Cardiac fibroblast (primary cell): ENCODE results near the gene GALNT13.

Experiments used
- DNase-seq, 2 donors: peaks; one replicate each; pipeline versions ENCODE4 v3.0.0 to v3.0.0-alpha.2; 2010; ENCODE audit warnings: low read depth in 2 of 2
- H3K4me3 ChIP-seq, 2 donors: replicated peaks in 1 of 2; 1 replicate in 1 of 2; 2 replicates in 1 of 2; pipeline ENCODE4 v1.5.1; 2011; ENCODE audit warnings: low read depth in 2 of 2, low read length in 2 of 2, mild to moderate bottlenecking in 2 of 2, moderate library complexity in 1 of 2
- TF ChIP-seq, protein P1 (sequence below): IDR thresholded peaks from one replicate; pipeline ENCODE4 v1.5.1; 2011; ENCODE audit warnings: low read depth, mild to moderate bottlenecking, low read length, inconsistent platforms

GALNT13 gene

DNA sequence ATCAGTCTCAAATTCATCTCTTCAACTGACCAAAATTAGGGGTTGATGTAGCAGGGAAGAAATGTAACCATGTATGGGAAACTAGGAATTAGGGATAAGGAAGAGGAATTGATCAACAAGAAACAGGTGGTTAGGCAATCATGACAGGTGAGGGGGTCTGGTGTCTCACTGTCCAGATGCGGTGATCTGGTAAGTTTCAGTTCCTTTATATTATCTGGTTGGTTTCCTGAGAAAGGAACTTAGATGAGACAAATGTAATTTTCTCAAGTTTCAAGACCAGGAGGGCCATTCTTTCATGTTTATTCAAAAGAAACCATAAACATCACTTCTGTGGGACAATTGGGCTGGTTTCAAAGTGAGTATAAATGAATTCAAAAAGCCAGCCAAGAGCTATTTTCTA lies 520.5 kb downstream of the GALNT13 start:
- no peak overlapping the region for H3K4me3 ChIP-seq
- TF ChIP-seq, protein P1, sequence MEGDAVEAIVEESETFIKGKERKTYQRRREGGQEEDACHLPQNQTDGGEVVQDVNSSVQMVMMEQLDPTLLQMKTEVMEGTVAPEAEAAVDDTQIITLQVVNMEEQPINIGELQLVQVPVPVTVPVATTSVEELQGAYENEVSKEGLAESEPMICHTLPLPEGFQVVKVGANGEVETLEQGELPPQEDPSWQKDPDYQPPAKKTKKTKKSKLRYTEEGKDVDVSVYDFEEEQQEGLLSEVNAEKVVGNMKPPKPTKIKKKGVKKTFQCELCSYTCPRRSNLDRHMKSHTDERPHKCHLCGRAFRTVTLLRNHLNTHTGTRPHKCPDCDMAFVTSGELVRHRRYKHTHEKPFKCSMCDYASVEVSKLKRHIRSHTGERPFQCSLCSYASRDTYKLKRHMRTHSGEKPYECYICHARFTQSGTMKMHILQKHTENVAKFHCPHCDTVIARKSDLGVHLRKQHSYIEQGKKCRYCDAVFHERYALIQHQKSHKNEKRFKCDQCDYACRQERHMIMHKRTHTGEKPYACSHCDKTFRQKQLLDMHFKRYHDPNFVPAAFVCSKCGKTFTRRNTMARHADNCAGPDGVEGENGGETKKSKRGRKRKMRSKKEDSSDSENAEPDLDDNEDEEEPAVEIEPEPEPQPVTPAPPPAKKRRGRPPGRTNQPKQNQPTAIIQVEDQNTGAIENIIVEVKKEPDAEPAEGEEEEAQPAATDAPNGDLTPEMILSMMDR: no peak
- no peak for DNase-seq

DNA sequence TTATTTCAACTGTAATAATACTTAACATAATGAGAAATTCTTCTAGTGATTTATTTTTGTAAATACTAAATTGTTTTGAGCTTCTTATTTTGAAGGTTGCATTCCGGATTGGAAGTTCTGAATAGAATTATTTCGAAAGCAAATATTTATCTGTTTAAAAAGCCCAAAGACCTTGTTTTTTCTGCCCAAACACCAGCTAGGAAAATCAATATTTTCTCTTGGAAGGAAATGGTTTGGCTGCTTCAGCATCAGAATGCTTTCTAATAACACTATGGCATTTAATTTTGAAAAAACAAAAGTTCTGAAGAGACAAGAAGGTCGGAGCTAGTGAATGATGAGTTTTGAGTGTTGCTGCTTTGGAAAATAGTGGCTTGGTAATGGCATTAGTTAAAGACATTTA lies 522.9 kb downstream of the GALNT13 start:
- no peak overlapping the region for H3K4me3 ChIP-seq
- no peak for DNase-seq
- TF ChIP-seq, protein P1: no peak

DNA sequence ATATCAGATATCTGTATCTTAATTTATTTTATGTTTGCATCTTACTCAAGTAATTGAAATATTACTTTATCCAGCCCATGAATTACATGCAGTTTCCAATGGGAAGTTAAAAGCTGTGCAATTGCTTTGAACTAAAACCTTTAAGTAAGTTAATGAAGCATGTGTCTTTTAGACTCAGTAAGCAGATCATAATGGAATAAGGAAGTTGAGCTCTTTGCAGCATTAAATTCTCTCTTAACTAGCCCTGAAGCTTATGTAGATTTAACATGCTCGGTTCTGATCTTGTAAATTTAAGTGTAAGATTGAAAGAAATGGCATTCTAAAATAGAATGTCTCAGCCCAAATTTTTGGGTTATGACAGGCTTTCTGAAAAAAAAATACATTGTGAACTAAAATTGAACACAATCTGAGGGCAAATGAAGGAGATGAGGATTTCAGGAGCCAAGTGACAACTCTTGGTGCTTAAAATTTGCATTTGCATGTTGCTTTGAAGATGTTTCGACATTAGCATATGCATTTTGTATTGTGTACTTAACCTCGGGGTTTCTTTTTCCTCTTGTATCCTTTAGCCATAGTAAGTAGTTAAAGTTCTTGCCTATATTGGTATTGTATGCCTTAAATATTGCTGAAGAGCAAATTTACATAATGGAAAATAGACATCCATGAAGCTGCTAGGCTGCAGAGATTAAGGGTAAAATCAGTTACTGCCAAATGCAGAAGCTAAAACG lies 529.0 kb downstream of the GALNT13 start:
- TF ChIP-seq, protein P1: no peak
- no peak overlapping the region for H3K4me3 ChIP-seq
- no peak for DNase-seq

DNA sequence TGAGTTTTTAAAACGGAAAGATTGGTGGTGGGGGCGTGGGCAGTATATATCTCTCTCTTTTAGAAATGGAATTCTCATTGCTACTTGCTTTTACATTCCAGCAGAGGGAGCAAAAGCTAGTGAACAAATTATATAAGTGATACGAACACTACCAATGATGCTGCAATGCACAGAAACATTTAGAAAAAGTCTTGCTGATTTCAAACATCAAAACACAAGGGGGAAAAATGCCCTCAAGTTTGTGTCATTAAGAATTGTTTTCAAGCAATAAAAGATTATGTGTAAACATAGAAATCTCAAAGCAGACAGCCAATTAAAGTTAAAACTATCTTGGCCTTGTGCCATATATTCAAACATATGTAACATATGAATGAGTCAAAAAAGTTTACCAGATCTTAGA lies 530.5 kb downstream of the GALNT13 start:
- TF ChIP-seq, protein P1: peak; percentile 46
- H3K4me3 ChIP-seq: no peak overlapping the region
- peak; percentile 32 to 39 for DNase-seq

DNA sequence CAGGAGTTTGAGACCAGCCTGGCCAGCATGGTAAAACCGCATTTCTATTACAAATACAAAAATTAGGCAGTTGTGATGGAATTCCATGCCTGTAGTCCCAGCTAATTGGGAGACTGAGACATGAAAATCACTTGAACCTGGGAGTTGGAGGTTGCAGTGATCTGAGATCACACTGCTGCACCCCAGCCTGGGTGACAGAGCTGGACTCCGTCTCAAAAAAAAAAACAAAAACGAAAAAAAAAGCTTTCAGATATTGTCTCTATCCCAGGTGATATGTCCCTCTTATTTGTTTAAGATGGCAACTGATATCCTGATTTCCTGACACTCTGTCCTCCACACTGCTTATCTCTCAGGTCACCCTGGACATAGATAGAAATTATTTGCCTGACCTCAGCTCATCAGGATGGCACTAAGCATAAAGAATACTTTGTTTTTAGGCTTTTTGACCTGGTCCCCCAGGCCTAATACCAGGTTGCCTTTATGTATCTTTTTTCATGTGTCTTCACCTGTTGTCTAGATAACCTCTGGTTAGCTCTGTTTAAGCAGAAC lies 531.6 kb downstream of the GALNT13 start:
- H3K4me3 ChIP-seq: no peak overlapping the region
- TF ChIP-seq, protein P1: no peak
- no peak for DNase-seq

DNA sequence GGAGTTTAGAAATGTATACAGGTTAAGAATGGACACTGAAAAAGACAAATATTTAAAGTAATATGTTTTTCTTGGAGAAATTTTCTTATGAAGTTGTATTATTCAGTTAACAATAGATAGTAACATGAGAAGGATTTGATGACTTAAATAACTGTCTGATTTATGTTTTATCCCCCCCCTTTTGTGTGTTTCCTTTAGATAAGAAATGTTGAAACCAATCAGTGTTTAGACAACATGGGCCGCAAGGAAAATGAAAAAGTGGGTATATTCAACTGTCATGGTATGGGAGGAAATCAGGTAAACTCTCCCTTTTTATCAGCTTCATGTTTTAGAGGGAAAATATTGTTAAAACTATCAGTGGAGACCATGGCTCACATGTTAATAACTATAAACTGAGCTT lies 537.1 kb downstream of the GALNT13 start:
- no peak for DNase-seq
- TF ChIP-seq, protein P1: no peak
- no peak overlapping the region for H3K4me3 ChIP-seq
